H1 (cell line): ENCODE results near the gene CCDC136. TPM values are rescaled to one million over a fixed set of nuclear protein-coding genes. Genes with fewer than 3 reads are reported as not detected.

Source experiments
- CTCF ChIA-PET: fragments of 300-600 bp; sonication (Branson Sonifier 250); formaldehyde crosslinking; loops from one replicate; lab custom pipeline; 2021; ENCODE audit not compliant: partially characterized antibody; lab: Charles Lee
- POLR2A ChIA-PET: fragments of 300-600 bp; sonication (Branson Sonifier 250); formaldehyde crosslinking; loops from one replicate; lab custom pipeline; 2021; ENCODE audit warnings: inconsistent platforms; ENCODE audit not compliant: partially characterized antibody; lab: Charles Lee
- DNase-seq, 2 experiments: peaks; one replicate each; pipeline versions ENCODE4 v3.0.0 to v3.0.0-alpha.2; 2010 to 2022; ENCODE audit warnings: low spot score in 2 of 2, low read depth in 1 of 2, mixed read lengths in 1 of 2
- FAIRE-seq: peaks from 2 replicates; lab custom pipeline; 2011; peaks lifted over from hg19 to GRCh38; lab: Jason Lieb, UNC
- H2AFZ ChIP-seq: 2 replicates; pipeline ENCODE4 v1.8.1; 2012; ENCODE audit warnings: low read length, inconsistent platforms
- H2AK5ac ChIP-seq: 2 replicates; pipeline ENCODE4 v1.6.1; 2013; ENCODE audit warnings: low read depth, low read length
- H2BK120ac ChIP-seq: replicated peaks from 2 replicates; pipeline ENCODE3; 2013; ENCODE audit warnings: low read depth, low read length, inconsistent platforms
- H2BK12ac ChIP-seq: 2 replicates; pipeline ENCODE4 v1.6.1; 2013; ENCODE audit warnings: low read depth, low read length
- H2BK15ac ChIP-seq: 2 replicates; pipeline ENCODE4 v1.6.1; 2013; ENCODE audit warnings: low read length
- H2BK20ac ChIP-seq: 2 replicates; pipeline ENCODE4 v1.6.1; 2013; ENCODE audit warnings: low read length
- H2BK5ac ChIP-seq: 2 replicates; pipeline ENCODE4 v1.6.1; 2013; ENCODE audit warnings: low read depth, low read length
- H3K14ac ChIP-seq: 2 replicates; pipeline ENCODE4 v1.6.1; 2013; ENCODE audit warnings: inconsistent platforms; ENCODE audit not compliant: insufficient read length
- H3K18ac ChIP-seq: 2 replicates; pipeline ENCODE4 v1.6.1; 2013; ENCODE audit warnings: low read length; ENCODE audit errors: extremely low read depth
- H3K23ac ChIP-seq: 2 replicates; pipeline ENCODE4 v1.6.1; 2013; ENCODE audit warnings: inconsistent platforms; ENCODE audit not compliant: insufficient read length
- H3K23me2 ChIP-seq: 2 replicates; pipeline ENCODE4 v1.6.1; 2013; ENCODE audit warnings: low read depth, low read length
- H3K27ac ChIP-seq: 2 replicates; pipeline ENCODE4 v1.6.1; 2011; ENCODE audit warnings: low read depth, low read length, inconsistent platforms
- H3K27me3 ChIP-seq, 4 experiments: replicated peaks in 1 of 4; 1 replicate in 1 of 4; 2 replicates in 3 of 4; pipeline versions ENCODE4 v1.6.1 to v1.8.1; 2011 to 2013; ENCODE audit warnings: low read length in 3 of 4, mild to moderate bottlenecking in 3 of 4, inconsistent platforms in 2 of 4, mixed read lengths in 2 of 4, moderate library complexity in 1 of 4; ENCODE audit not compliant: control insufficient read depth in 3 of 4, insufficient read depth in 3 of 4; ENCODE audit errors: extremely low read depth in 1 of 4
- H3K36me3 ChIP-seq, 4 experiments: 2 replicates each; pipeline versions ENCODE4 v1.6.1 to v1.8.1; 2011 to 2013; ENCODE audit warnings: mild to moderate bottlenecking in 4 of 4, low read length in 3 of 4, moderate library complexity in 2 of 4, control low read depth in 1 of 4, inconsistent platforms in 1 of 4; ENCODE audit not compliant: insufficient read depth in 4 of 4, control insufficient read depth in 2 of 4
- H3K4ac ChIP-seq: replicated peaks from 2 replicates; pipeline ENCODE3; 2013; ENCODE audit warnings: low read length, low read depth, mixed read lengths, inconsistent platforms; ENCODE audit not compliant: insufficient read length
- H3K4me1 ChIP-seq, 4 experiments: replicated peaks in 1 of 4; 1 replicate in 1 of 4; 2 replicates in 3 of 4; pipeline versions ENCODE4 v1.6.1 to v1.8.1; 2011 to 2013; ENCODE audit warnings: low read length in 3 of 4, inconsistent platforms in 2 of 4, mixed read lengths in 1 of 4; ENCODE audit not compliant: insufficient read depth in 4 of 4, control insufficient read depth in 3 of 4
- H3K4me2 ChIP-seq, 2 experiments: 2 replicates each; pipeline versions ENCODE4 v1.6.1 to v1.8.1; 2011 to 2013; ENCODE audit warnings: low read depth in 2 of 2, low read length in 2 of 2, control low read depth in 1 of 2, inconsistent platforms in 1 of 2, mild to moderate bottlenecking in 1 of 2; ENCODE audit not compliant: insufficient read depth in 1 of 2
- H3K4me3 ChIP-seq, 4 experiments: fragments of 200-600, 300-600 bp in 1 of 4; sonication (generic), shearing (Covaris generic), sonication (Bioruptor Twin) in 1 of 4; 2 replicates each; pipeline versions ENCODE4 v1.5.1 to v1.8.1; 2011 to 2016; ENCODE audit warnings: low read length in 4 of 4, low read depth in 3 of 4, control low read depth in 2 of 4, inconsistent platforms in 2 of 4, mild to moderate bottlenecking in 2 of 4, mixed read lengths in 1 of 4, moderate library complexity in 1 of 4; ENCODE audit not compliant: insufficient read depth in 2 of 4; ENCODE audit errors: extremely low read depth in 1 of 4
- H3K56ac ChIP-seq: replicated peaks from 2 replicates; pipeline ENCODE3; 2013; ENCODE audit warnings: low read depth, mild to moderate bottlenecking, mixed read lengths, low read length, inconsistent platforms; ENCODE audit not compliant: insufficient read length
- H3K79me1 ChIP-seq: 2 replicates; pipeline ENCODE4 v1.6.1; 2013; ENCODE audit warnings: low read depth, low read length, control low read depth
- H3K79me2 ChIP-seq, 2 experiments: 2 replicates each; pipeline versions ENCODE4 v1.6.1 to v1.8.1; 2012 to 2013; ENCODE audit warnings: low read length in 2 of 2, mild to moderate bottlenecking in 2 of 2, inconsistent platforms in 1 of 2; ENCODE audit not compliant: insufficient read depth in 2 of 2, control insufficient read depth in 1 of 2
- H3K9ac ChIP-seq, 4 experiments: replicated peaks in 1 of 4; 1 replicate in 1 of 4; 2 replicates in 3 of 4; pipeline versions ENCODE4 v1.6.1 to v1.8.1; 2011 to 2013; ENCODE audit warnings: low read depth in 3 of 4, low read length in 3 of 4, control low read depth in 2 of 4, mild to moderate bottlenecking in 2 of 4, moderate library complexity in 2 of 4, inconsistent platforms in 1 of 4; ENCODE audit errors: extremely low read depth in 1 of 4
- H3K9me3 ChIP-seq, 2 experiments: 2 replicates each; pipeline versions ENCODE4 v1.6.1 to v1.8.1; 2012 to 2013; ENCODE audit warnings: mild to moderate bottlenecking in 2 of 2, moderate library complexity in 2 of 2, control low read depth in 1 of 2, inconsistent platforms in 1 of 2, low read depth in 1 of 2, low read length in 1 of 2, mixed read lengths in 1 of 2; ENCODE audit not compliant: insufficient read depth in 2 of 2
- H4K20me1 ChIP-seq, 2 experiments: replicated peaks in 1 of 2; 2 replicates each; pipeline versions ENCODE3 to v1.8.1; 2011 to 2013; ENCODE audit warnings: inconsistent platforms in 2 of 2, low read length in 2 of 2, mild to moderate bottlenecking in 1 of 2; ENCODE audit not compliant: insufficient read depth in 2 of 2, control insufficient read depth in 1 of 2
- H4K5ac ChIP-seq: 2 replicates; pipeline ENCODE4 v1.6.1; 2013; ENCODE audit warnings: low read length, low read depth, mixed read lengths, inconsistent platforms; ENCODE audit not compliant: insufficient read length
- H4K8ac ChIP-seq: 2 replicates; pipeline ENCODE4 v1.8.0; 2013; ENCODE audit warnings: mild to moderate bottlenecking, moderate library complexity, low read length, inconsistent platforms; ENCODE audit not compliant: insufficient read depth; ENCODE audit errors: extremely low read depth
- H4K91ac ChIP-seq: replicated peaks from 2 replicates; pipeline ENCODE3; 2013; ENCODE audit warnings: low read length, mixed read lengths, inconsistent platforms; ENCODE audit not compliant: insufficient read length
- BRCA1 ChIP-seq: IDR thresholded peaks from 2 replicates; pipeline ENCODE4 v1.6.1; 2012; ENCODE audit warnings: low read depth, low read length, improper control_type of control experiment
- GABPA ChIP-seq: IDR thresholded peaks from 2 replicates; pipeline ENCODE4 v1.6.1; 2011; ENCODE audit warnings: mild to moderate bottlenecking, low read length, moderate library complexity, borderline replicate concordance; ENCODE audit not compliant: insufficient read depth
- JUN ChIP-seq: IDR thresholded peaks from 2 replicates; pipeline ENCODE4 v1.6.1; 2011; ENCODE audit warnings: low read depth, mild to moderate bottlenecking, improper control_type of control experiment, low read length
- KDM4A ChIP-seq: IDR thresholded peaks from one replicate; pipeline ENCODE4 v1.7.1; 2012; ENCODE audit warnings: low read depth, mild to moderate bottlenecking, moderate library complexity, low read length, inconsistent platforms; ENCODE audit not compliant: severe bottlenecking
- KDM5A ChIP-seq: fragments of 200-600 bp; IDR thresholded peaks from 2 replicates; pipeline ENCODE4 v1.7.1; 2012; ENCODE audit warnings: mild to moderate bottlenecking, low read length, inconsistent platforms, mixed read lengths
- NANOG ChIP-seq: IDR thresholded peaks from 2 replicates; pipeline ENCODE4 v1.6.1; 2011; ENCODE audit warnings: low read length, low read depth, mild to moderate bottlenecking, inconsistent platforms; ENCODE audit not compliant: insufficient read depth, poor library complexity, severe bottlenecking
- NRF1 ChIP-seq: IDR thresholded peaks from 2 replicates; pipeline ENCODE4 v1.6.1; 2011; ENCODE audit warnings: mild to moderate bottlenecking, low read depth, low read length, improper control_type of control experiment
- POU5F1 ChIP-seq: IDR thresholded peaks from 2 replicates; pipeline ENCODE4 v1.6.1; 2011; ENCODE audit warnings: low read depth, mild to moderate bottlenecking, low read length, moderate library complexity
- SIRT6 ChIP-seq: IDR thresholded peaks from one replicate; pipeline ENCODE4 v1.7.1; 2012; ENCODE audit warnings: low read length, inconsistent platforms
- SP1 ChIP-seq: IDR thresholded peaks from 2 replicates; pipeline ENCODE4 v1.6.1; 2011; ENCODE audit warnings: low read depth, low read length
- SP4 ChIP-seq: IDR thresholded peaks from 2 replicates; pipeline ENCODE4 v1.6.1; 2012; ENCODE audit warnings: low read length, inconsistent platforms
- SUZ12 ChIP-seq: fragments of 200-600 bp; sonication (generic); IDR thresholded peaks from 2 replicates; pipeline ENCODE4 v1.6.1; 2012; ENCODE audit warnings: mild to moderate bottlenecking, inconsistent platforms, low read length, moderate library complexity, mixed read lengths
- WGBS, 2 experiments: shearing (Covaris generic) in 1 of 2; methylation state at CpG; one replicate each; pipeline versions ENCODE4 v1.1.6 to v1.1.7; 2013 to 2015; ENCODE audit warnings: low lambda C conversion rate in 2 of 2, mixed read lengths in 2 of 2, inconsistent platforms in 1 of 2, low coverage in 1 of 2, missing lambda C conversion rate in 1 of 2; ENCODE audit not compliant: insufficient replicate concordance in 2 of 2, insufficient coverage in 1 of 2, insufficient read length in 1 of 2; ENCODE audit errors: extremely low coverage in 1 of 2, missing lambda C conversion rate in 1 of 2; 5-methylcytosine and 5-hydroxymethylcytosine counted together
- polyA plus RNA-seq, 7 experiments: library from polyadenylated mRNA; depleted of rRNA in 3 of 7; stranded (reverse) in 5 of 7; unstranded in 2 of 7; fragments of >200 nt in 5 of 7; fragments of 200-250 nt in 2 of 7; gene quantifications; 1 replicate in 5 of 7; 2 replicates in 1 of 7; 4 replicates in 1 of 7; pipeline versions ENCODE4 v1.2.1 to v1.2.3, GENCODE V29; 2011 to 2013; ENCODE audit warnings: missing spikeins in 2 of 7, mixed read lengths in 2 of 7
- total RNA-seq: library from RNA; stranded (reverse); fragmentation: NEBNext Ultra II Directional; extraction: Animal tissue kit (Norgen Biotek cat#: 25700); gene quantifications from 2 replicates; pipeline ENCODE4 v1.2.1, GENCODE V29; 2021

The CCDC136 gene
- total and polyA plus RNA-seq, 2 of the 8 experiments (the other 6 are each of a cell fraction or from before 2014, with no cell fraction given) = 35.6 to 47.7 TPM

- Histone ChIP-seq H3K79me1 (no peaks in the 10 kb centered on the region), H2BK5ac (no peak overlapping the region), H2AK5ac (no peak overlapping the region; the same call in 1 of the 2 replicates), H2BK120ac (no peak overlapping the region), H4K20me1 (no peaks in the 10 kb centered on the region), H3K4me1 (peaks cover 0 to 10% (median 5%) of the 10 kb centered on the region in 4 experiments; a peak in 6 of 7 replicates), H3K27me3 (no peaks in the 10 kb centered on the region; a peak in 1 of 7 replicates), H2BK15ac (0 out of 2 replicates have a peak overlapping the region, but pooled peaks have one; percentile 29), H4K5ac (no peak overlapping the region), H4K8ac (no peak overlapping the region; the same call in 1 of the 2 replicates), H3K18ac (no peak overlapping the region; the same call in 1 of the 2 replicates), H3K14ac (no peak overlapping the region), H3K36me3 (no peaks in the 10 kb centered on the region), H4K91ac (no peak overlapping the region), H3K79me2 (no peaks in the 10 kb centered on the region), H2BK20ac (no peak overlapping the region), H3K9me3 (no peaks in the 10 kb centered on the region), H3K23ac (no peak overlapping the region), H3K27ac (no peak overlapping the region), H3K4ac (no peak overlapping the region), H3K4me3 (no peak overlapping the region), H3K9ac (no peak overlapping the region), H2AFZ (no peak overlapping the region), H3K56ac (no peak overlapping the region), H3K4me2 (no peak overlapping the region), H2BK12ac (no peak overlapping the region), H3K23me2 (no peaks in the 10 kb centered on the region)
- DNase-seq (no peak), FAIRE-seq (no peak)
- ChIA-PET POLR2A (interaction anchor here (1.0 kb wide), 1 partner anchor 41 kb away, joined by 3 read pairs; no protein-coding TSS in a partner anchor), CTCF (interaction anchor here (0.6 to 11.5 kb wide), 22 partner anchors 9 to 112 kb away, joined by 3 to 148 read pairs (median 4); partner anchors contain the start of genes ATP6V1F and KCP)
- 92% methylated on average over 35 of the region's 38 CpGs; no CpG with 5 or more reads in 1 of the 2 experiments for whole genome bisulfite sequencing, 2 experiments
- TF ChIP-seq GABPA = no peak
- TF ChIP-seq NRF1 = no peak
- no peak for TF ChIP-seq SP1
- no peak for TF ChIP-seq BRCA1
- TF ChIP-seq NANOG = no peak
- no peak for TF ChIP-seq SUZ12
- no peak for TF ChIP-seq SP4
- TF ChIP-seq POU5F1 = no peak
- TF ChIP-seq KDM5A = no peak
- no peak for TF ChIP-seq JUN
- TF ChIP-seq SIRT6 = no peak
- TF ChIP-seq KDM4A = no peak
Measured at GRCh38 chr7:128842674-128843641, 51.2 kb downstream of the CCDC136 start.
